HG03342 (cell line): ENCODE measurements around the gene IL1A.
"Not testable (repeated sequence)": the region's sequence is repeated elsewhere in the genome, so short reads cannot be mapped to it uniquely, and the experiment has no call there.

ENCODE experiments used
- ATAC-seq: cut with Tn5 transposase; IDR thresholded peaks from one replicate; pipeline ENCODE4 v1.9.1; 2021; ENCODE audit warnings: mild to moderate bottlenecking, moderate library complexity; ENCODE audit not compliant: unreplicated experiment

IL1A gene

GRCh38 chr2:112784199-112785189, at the start of gene IL1A:
TSS of gene IL1A (minus strand) at chr2:112784493. CDS start at chr2:112783770, 723 bp downstream.
- no peak for ATAC-seq

GRCh38 chr2:112833976-112834375, 49.7 kb upstream of the IL1A start:
- ATAC-seq, result no peak

- ATAC-seq, result not testable (repeated sequence)
Measured at GRCh38 chr2:112833639-112833931, 49.3 kb upstream of the IL1A start.

- no peak for ATAC-seq
Measured at GRCh38 chr2:112832841-112833638, 48.7 kb upstream of the IL1A start.

GRCh38 chr2:112831946-112832840, 47.9 kb upstream of the IL1A start:
- ATAC-seq, result no peak

GRCh38 chr2:112831513-112831845, 47.2 kb upstream of the IL1A start:
- ATAC-seq, result no peak

- ATAC-seq, result no peak
Measured at GRCh38 chr2:112830682-112831512, 46.6 kb upstream of the IL1A start.

GRCh38 chr2:112829961-112830681, 45.8 kb upstream of the IL1A start:
- no peak for ATAC-seq

- ATAC-seq, result no peak
Measured at GRCh38 chr2:112829101-112829960, 45.0 kb upstream of the IL1A start.

GRCh38 chr2:112828251-112828691, 44.0 kb upstream of the IL1A start:
- ATAC-seq, result no peak

GRCh38 chr2:112827604-112828185, 43.4 kb upstream of the IL1A start:
- ATAC-seq, result no peak

- ATAC-seq, result no peak
Measured at GRCh38 chr2:112827009-112827408, 42.7 kb upstream of the IL1A start.

GRCh38 chr2:112825706-112826105, 41.4 kb upstream of the IL1A start:
- no peak for ATAC-seq

- no peak for ATAC-seq
Measured at GRCh38 chr2:112824694-112825085, 40.4 kb upstream of the IL1A start.

GRCh38 chr2:112821682-112822081, 37.4 kb upstream of the IL1A start:
- ATAC-seq, result peak; percentile 29

- ATAC-seq, result peak; percentile 80
Measured at GRCh38 chr2:112821142-112821541, 36.8 kb upstream of the IL1A start.

- no peak for ATAC-seq
Measured at GRCh38 chr2:112820343-112820742, 36.0 kb upstream of the IL1A start.

- no peak for ATAC-seq
Measured at GRCh38 chr2:112819081-112819480, 34.8 kb upstream of the IL1A start.
